GM23248 (cell line): ENCODE results near the gene WDR93.

Source experiments
- EZH2 ChIP-seq: fragments of 200-600 bp; sonication (generic); IDR thresholded peaks from 2 replicates; pipeline ENCODE4 v1.6.1; 2018; ENCODE audit warnings: antibody characterized with exemption, mild to moderate bottlenecking; ENCODE audit not compliant: insufficient read depth, poor library complexity, severe bottlenecking
- EZH2phosphoT487 ChIP-seq: fragments of 200-600 bp; sonication (generic); IDR thresholded peaks from 2 replicates; pipeline ENCODE4 v1.6.1; 2018; ENCODE audit warnings: antibody characterized with exemption, moderate library complexity, mild to moderate bottlenecking, low read depth; ENCODE audit not compliant: insufficient read depth

DNA sequence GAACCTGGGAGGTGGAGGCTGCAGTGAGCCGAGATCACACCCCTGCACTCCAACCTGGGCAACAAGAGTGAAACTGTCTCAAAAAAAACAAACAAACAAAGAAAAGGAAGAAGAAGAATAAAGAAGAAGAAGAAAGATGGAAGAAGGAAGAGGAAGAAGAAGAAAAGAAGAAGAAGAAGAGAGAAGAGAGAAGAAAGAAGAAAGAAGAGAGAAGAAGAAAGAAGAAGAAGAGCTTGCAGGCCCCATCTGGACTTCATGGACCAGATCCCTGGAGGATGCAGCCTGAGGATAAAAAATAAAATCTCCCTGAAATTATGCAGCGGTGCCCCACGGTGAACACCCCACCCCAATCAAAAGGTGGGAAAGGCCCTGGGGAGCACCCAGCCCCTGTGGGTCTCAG, 69.2 kb downstream of the WDR93 start:
- no peak for TF ChIP-seq EZH2
- TF ChIP-seq EZH2phosphoT487 = no peak
